ENCODE data around the gene GALNT9. TPM values are rescaled to one million over a fixed set of nuclear protein-coding genes. Genes with fewer than 3 reads are reported as not detected.

Gene GALNT9
- total RNA-seq, 6 experiments from 2014 or later, result not detected

DNA sequence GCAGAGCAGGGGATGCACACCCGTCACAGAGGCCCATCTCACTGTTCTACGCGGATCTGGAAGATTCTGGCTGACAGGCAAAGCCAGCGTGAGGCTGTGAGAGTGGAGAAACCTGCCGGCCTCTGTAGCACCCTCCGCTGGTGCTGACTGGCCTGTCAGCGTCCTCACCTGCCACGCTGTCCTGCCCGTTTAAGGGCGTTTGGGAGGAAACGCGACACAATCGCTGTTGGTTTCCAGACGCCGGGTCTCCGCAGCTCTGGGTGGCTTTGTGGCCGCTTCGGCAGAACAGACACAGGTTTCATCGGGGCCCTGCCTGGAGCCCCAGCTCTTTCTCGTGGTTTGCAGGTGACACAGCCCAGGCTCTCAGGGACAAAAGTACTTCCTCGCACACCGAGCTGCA, 114.5 kb downstream of the GALNT9 start:
- H3K27me3 ChIP-seq, result no peaks in the 10 kb centered on the region
- H3K9me3 ChIP-seq, result no peaks in the 10 kb centered on the region
- WGBS (ENCODE audit: insufficient coverage, low coverage, low lambda C conversion rate, missing lambda C conversion rate), result no CpG with 5 or more reads among the region's 22 CpGs
- TF ChIP-seq, protein P1, sequence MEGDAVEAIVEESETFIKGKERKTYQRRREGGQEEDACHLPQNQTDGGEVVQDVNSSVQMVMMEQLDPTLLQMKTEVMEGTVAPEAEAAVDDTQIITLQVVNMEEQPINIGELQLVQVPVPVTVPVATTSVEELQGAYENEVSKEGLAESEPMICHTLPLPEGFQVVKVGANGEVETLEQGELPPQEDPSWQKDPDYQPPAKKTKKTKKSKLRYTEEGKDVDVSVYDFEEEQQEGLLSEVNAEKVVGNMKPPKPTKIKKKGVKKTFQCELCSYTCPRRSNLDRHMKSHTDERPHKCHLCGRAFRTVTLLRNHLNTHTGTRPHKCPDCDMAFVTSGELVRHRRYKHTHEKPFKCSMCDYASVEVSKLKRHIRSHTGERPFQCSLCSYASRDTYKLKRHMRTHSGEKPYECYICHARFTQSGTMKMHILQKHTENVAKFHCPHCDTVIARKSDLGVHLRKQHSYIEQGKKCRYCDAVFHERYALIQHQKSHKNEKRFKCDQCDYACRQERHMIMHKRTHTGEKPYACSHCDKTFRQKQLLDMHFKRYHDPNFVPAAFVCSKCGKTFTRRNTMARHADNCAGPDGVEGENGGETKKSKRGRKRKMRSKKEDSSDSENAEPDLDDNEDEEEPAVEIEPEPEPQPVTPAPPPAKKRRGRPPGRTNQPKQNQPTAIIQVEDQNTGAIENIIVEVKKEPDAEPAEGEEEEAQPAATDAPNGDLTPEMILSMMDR (IDR thresholded peaks at IDR 0.05), result no peak
- no peak for TF ChIP-seq POLR2A (IDR thresholded peaks at IDR 0.05)
- no peaks in the 10 kb centered on the region for H3K4me1 ChIP-seq
- intact Hi-C loops (cut with DNase I), result loop anchor here (10.0 kb wide), 1 partner anchor 60 kb away; no protein-coding TSS in a partner anchor
- no peak overlapping the region for H3K4me3 ChIP-seq
- ATAC-seq (no peak), DNase-seq (no peak)
- H3K27ac ChIP-seq, result no peak overlapping the region
- H3K36me3 ChIP-seq, result no peaks in the 10 kb centered on the region

DNA sequence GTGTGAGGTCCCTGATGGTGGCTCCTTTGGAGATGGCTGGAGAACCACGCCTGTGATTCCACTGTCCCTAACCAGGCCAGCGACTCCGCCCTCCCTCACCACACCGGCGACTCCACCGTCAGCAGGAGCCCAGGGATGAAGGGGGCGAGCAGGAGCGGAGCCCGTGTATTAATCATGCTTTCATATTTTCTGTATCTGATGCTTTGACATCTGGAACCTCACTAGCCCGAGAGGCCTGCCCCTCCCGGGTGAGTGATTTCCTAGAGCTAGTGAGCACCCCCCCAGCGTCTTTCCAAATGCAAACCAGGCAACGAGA, 115.3 kb downstream of the GALNT9 start:
- Histone ChIP-seq H3K27me3 (no peaks in the 10 kb centered on the region), H3K27ac (no peak overlapping the region), H3K9me3 (no peaks in the 10 kb centered on the region), H3K4me1 (no peaks in the 10 kb centered on the region), H3K36me3 (no peaks in the 10 kb centered on the region), H3K4me3 (no peak overlapping the region)
- ATAC-seq (no peak), DNase-seq (no peak)
- 71% methylated on average over 5 of the region's 13 CpGs for WGBS (ENCODE audit: insufficient coverage, low coverage, low lambda C conversion rate, missing lambda C conversion rate)
- intact Hi-C loops (cut with DNase I), result loop anchor here (10.0 kb wide), 1 partner anchor 59 kb away; no protein-coding TSS in a partner anchor
- TF ChIP-seq POLR2A (IDR thresholded peaks at IDR 0.05), result no peak
- TF ChIP-seq, protein P1 (IDR thresholded peaks at IDR 0.05), result no peak

DNA sequence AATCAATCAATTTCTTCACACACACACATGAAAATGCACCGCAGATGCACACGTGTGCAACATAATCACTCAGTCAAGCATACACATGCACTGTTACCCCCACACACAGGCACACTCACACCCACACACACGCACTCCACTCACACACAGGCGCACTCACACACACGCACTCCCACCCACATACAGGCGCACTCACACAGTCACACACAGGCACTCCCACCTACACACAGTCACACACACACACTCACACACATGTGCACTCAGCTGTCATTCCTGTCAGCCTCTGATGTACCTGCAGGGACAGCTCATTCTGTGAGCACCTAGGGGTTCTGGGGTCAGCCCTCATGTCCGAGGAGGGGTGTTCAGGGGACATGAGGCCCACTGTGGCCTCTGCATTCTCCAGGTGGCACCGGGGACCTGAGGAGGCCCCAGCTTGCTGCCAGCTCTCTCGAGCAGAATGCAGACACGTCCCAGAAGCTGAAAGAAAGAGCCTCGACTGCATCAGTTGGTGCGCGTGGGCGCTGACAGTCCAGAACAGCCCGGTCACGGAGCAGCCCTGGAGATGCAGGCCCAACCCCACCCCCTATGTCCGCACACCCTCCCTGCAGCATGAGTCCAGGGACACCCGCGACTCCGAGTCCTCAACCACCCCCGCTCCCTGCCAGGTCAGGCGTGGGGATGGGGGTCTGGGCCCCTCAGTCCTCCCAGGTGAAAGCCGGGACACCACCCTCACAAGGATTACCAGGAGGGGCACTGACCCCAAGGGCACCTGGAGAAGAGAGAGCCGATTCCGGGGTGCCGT, 115.8 kb downstream of the GALNT9 start:
- intact Hi-C loops (cut with DNase I), result loop anchor here (10.0 kb wide), 1 partner anchor 59 kb away; no protein-coding TSS in a partner anchor
- TF ChIP-seq, protein P1 (IDR thresholded peaks at IDR 0.05), result no peak
- no peak for TF ChIP-seq POLR2A (IDR thresholded peaks at IDR 0.05)
- Histone ChIP-seq H3K4me1 (no peaks in the 10 kb centered on the region), H3K27ac (no peak overlapping the region), H3K9me3 (no peaks in the 10 kb centered on the region), H3K27me3 (no peaks in the 10 kb centered on the region), H3K4me3 (no peak overlapping the region), H3K36me3 (no peaks in the 10 kb centered on the region)
- no peak for ATAC-seq
- no peak for DNase-seq
- WGBS (ENCODE audit: insufficient coverage, low coverage, low lambda C conversion rate, missing lambda C conversion rate), result 40% methylated on average over 1 of the region's 26 CpGs

DNA sequence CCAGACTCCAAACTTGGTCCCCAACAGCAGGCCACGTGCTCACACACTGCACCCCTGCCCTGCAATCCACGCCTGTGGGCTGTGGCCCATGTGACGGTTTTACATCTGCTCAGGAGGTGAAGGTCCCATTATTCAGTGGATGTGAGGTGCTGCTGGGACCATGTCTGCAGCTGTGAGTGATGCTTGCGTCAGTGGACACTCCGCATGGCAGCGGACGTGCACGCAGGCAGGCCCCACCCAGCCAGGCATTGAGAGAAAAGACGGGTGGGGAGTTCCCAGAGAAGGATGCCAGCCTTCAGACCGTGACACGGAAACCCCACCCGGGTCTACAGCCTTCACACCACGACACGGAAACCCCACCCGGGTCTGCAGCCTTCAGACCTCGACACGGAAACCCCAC, 117.6 kb downstream of the GALNT9 start:
- intact Hi-C loops (cut with DNase I), result loop anchor here (10.0 kb wide), 1 partner anchor 57 kb away; no protein-coding TSS in a partner anchor
- Histone ChIP-seq H3K36me3 (no peaks in the 10 kb centered on the region), H3K27ac (no peak overlapping the region), H3K27me3 (no peaks in the 10 kb centered on the region), H3K9me3 (no peaks in the 10 kb centered on the region), H3K4me1 (no peaks in the 10 kb centered on the region), H3K4me3 (no peak overlapping the region)
- no peak for TF ChIP-seq POLR2A (IDR thresholded peaks at IDR 0.05)
- ATAC-seq (no peak), DNase-seq (no peak)
- 73% methylated on average over 8 of the region's 17 CpGs for WGBS (ENCODE audit: insufficient coverage, low coverage, low lambda C conversion rate, missing lambda C conversion rate)

DNA sequence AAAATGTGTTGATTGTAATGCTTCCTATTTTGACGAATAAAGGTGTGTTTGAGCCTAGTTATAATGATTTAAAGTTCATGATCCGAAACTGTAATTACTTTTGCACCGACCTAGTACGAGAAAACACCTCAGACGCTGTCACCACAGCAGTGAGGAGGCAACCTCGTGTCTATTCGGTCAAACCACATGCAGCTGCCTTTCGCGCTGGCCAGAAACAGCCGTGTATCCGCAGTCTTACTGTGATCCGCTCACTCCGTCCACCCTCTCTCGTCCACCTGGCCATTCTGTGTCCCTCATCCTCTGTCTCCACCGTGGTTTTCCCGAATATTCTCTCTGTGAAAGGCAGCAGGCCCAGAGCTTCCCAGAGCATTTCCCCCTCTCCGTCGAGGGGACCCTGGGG, 118.1 kb downstream of the GALNT9 start:
- 74% methylated on average over 13 of the region's 18 CpGs for WGBS (ENCODE audit: insufficient coverage, low coverage, low lambda C conversion rate, missing lambda C conversion rate)
- intact Hi-C loops (cut with DNase I), result loop anchor here (10.0 kb wide), 1 partner anchor 57 kb away; no protein-coding TSS in a partner anchor
- Histone ChIP-seq H3K4me1 (no peaks in the 10 kb centered on the region), H3K27me3 (no peaks in the 10 kb centered on the region), H3K36me3 (no peaks in the 10 kb centered on the region), H3K9me3 (no peaks in the 10 kb centered on the region), H3K4me3 (no peak overlapping the region), H3K27ac (no peak overlapping the region)
- no peak for ATAC-seq
- DNase-seq, result no peak
- TF ChIP-seq POLR2A (IDR thresholded peaks at IDR 0.05), result no peak
- TF ChIP-seq, protein P1 (IDR thresholded peaks at IDR 0.05), result no peak

All from right lobe of liver (tissue), 6 donors.